GM12878 (cell line): ENCODE measurements around the gene GK2. TPM values are rescaled to one million over a fixed set of nuclear protein-coding genes. Genes with fewer than 3 reads are reported as not detected.

Experiments used
- ATAC-seq: fragments of 200-7000 bp; cut with Tn5 transposase; 3 replicates; pipeline ENCODE4 v1.9.1; 2020; ENCODE audit warnings: mild to moderate bottlenecking, moderate library complexity
- BruUV-seq: library from RNA; stranded (reverse); fragments of 400-500 nt; replicated peaks from 2 replicates; lab custom pipeline; 2021; lab: Mats Ljungman, UMichigan
- CTCF ChIA-PET: fragments of 300-600 bp; sonication (Branson Sonifier 250); formaldehyde crosslinking; extraction: SDS; loops from one replicate; lab custom pipeline; 2021; ENCODE audit warnings: inconsistent platforms; lab: Yijun Ruan, JAX
- POLR2A ChIA-PET: fragments of 350-600 bp; formaldehyde crosslinking; extraction: SDS; loops from one replicate; lab custom pipeline; 2021; ENCODE audit warnings: inconsistent platforms; lab: Charles Lee
- RAD21 ChIA-PET: fragments of 300-600 bp; sonication (Branson Sonifier 250); formaldehyde crosslinking; loops from one replicate; lab custom pipeline; 2023; ENCODE audit warnings: antibody characterized with exemption; ENCODE audit not compliant: unreplicated experiment; lab: Charles Lee
- SMC1A ChIA-PET: fragments of 300-600 bp; sonication (Branson Sonifier 250); formaldehyde crosslinking; loops from one replicate; lab custom pipeline; 2023; ENCODE audit not compliant: unreplicated experiment, uncharacterized antibody; lab: Charles Lee
- DNase-seq: peaks from one replicate; pipeline ENCODE4 v3.0.0-alpha.2; 2011; ENCODE audit warnings: low read depth, low spot score
- FAIRE-seq: peaks from 3 replicates; lab custom pipeline; 2011; peaks lifted over from hg19 to GRCh38; lab: Jason Lieb, UNC
- H2AFZ ChIP-seq: 2 replicates; pipeline ENCODE4 v1.6.0; 2011; ENCODE audit warnings: low read depth, low read length, control low read depth; ENCODE audit not compliant: control insufficient read depth
- H3K27ac ChIP-seq: 2 replicates; pipeline ENCODE4 v1.5.1; 2011; ENCODE audit warnings: control low read depth; ENCODE audit not compliant: control insufficient read depth, insufficient read depth
- H3K27me3 ChIP-seq, 2 experiments: replicated peaks in 1 of 2; 2 replicates each; pipeline versions ENCODE4 v1.6.0 to v1.6.1; 2011; ENCODE audit warnings: low read length in 1 of 2; ENCODE audit not compliant: control insufficient read depth in 2 of 2, insufficient read depth in 2 of 2
- H3K36me3 ChIP-seq, 2 experiments: 2 replicates each; pipeline ENCODE4 v1.5.1; 2011; ENCODE audit warnings: low read length in 1 of 2; ENCODE audit not compliant: control insufficient read depth in 2 of 2, insufficient read depth in 2 of 2
- H3K4me1 ChIP-seq: 2 replicates; pipeline ENCODE4 v1.6.1; 2011; ENCODE audit warnings: mild to moderate bottlenecking, low read length, moderate library complexity, mixed read lengths; ENCODE audit not compliant: control insufficient read depth, insufficient read depth
- H3K4me2 ChIP-seq: 2 replicates; pipeline ENCODE4 v1.6.0; 2011; ENCODE audit warnings: control low read depth; ENCODE audit not compliant: control insufficient read depth, insufficient read depth
- H3K4me3 ChIP-seq: fragments of 200-600 bp; sonication (generic); 2 replicates; pipeline ENCODE4 v1.5.1; 2016
- H3K79me2 ChIP-seq: 2 replicates; pipeline ENCODE4 v1.6.0; 2011; ENCODE audit warnings: low read length; ENCODE audit not compliant: control insufficient read depth, insufficient read depth
- H3K9ac ChIP-seq: 2 replicates; pipeline ENCODE4 v1.8.0; 2011; ENCODE audit warnings: low read length, control low read depth, mixed read lengths; ENCODE audit not compliant: control insufficient read depth, insufficient read depth
- H3K9me3 ChIP-seq: replicated peaks from 3 replicates; pipeline ENCODE4 v1.5.1; 2011; ENCODE audit warnings: mild to moderate bottlenecking, low read length; ENCODE audit not compliant: control insufficient read depth, insufficient read depth
- H4K20me1 ChIP-seq: 2 replicates; pipeline ENCODE4 v1.6.0; 2011; ENCODE audit not compliant: control insufficient read depth, insufficient read depth
- CUX1 ChIP-seq: IDR thresholded peaks from 2 replicates; pipeline ENCODE4 v1.6.1; 2012; ENCODE audit warnings: improper control_type of control experiment, low read depth, low read length; ENCODE audit not compliant: insufficient replicate concordance
- MYB ChIP-seq: fragments of 150-350 bp; IDR thresholded peaks from 2 replicates; pipeline ENCODE4 v1.6.1; 2014; ENCODE audit warnings: mild to moderate bottlenecking, low read depth, low read length, borderline replicate concordance
- NR2F1 ChIP-seq: fragments of 450-650 bp; conservative IDR thresholded peaks from 2 replicates; pipeline ENCODE4 v1.6.1; 2017; ENCODE audit warnings: mild to moderate bottlenecking
- RAD51 ChIP-seq: fragments of 450-650 bp; IDR thresholded peaks from 2 replicates; pipeline ENCODE4 v1.6.1; 2016; ENCODE audit warnings: moderate library complexity, mild to moderate bottlenecking, inconsistent platforms
- YBX1 ChIP-seq: fragments of 450-650 bp; IDR thresholded peaks from 2 replicates; pipeline ENCODE4 v1.6.1; 2016; ENCODE audit warnings: antibody characterized with exemption
- ZBTB40 ChIP-seq: fragments of 450-650 bp; IDR thresholded peaks from 2 replicates; pipeline ENCODE4 v1.6.1; 2016; ENCODE audit warnings: mild to moderate bottlenecking, moderate library complexity, borderline replicate concordance
- ZNF384 ChIP-seq: IDR thresholded peaks from 2 replicates; pipeline ENCODE4 v1.6.1; 2012; ENCODE audit warnings: low read depth, mild to moderate bottlenecking, low read length, improper control_type of control experiment, borderline replicate concordance
- WGBS: methylation state at CpG from one replicate; pipeline ENCODE4 v1.1.6; 2016; ENCODE audit warnings: low lambda C conversion rate; ENCODE audit not compliant: insufficient replicate concordance, insufficient coverage; ENCODE audit errors: missing lambda C conversion rate; 5-methylcytosine and 5-hydroxymethylcytosine counted together
- in situ Hi-C: fragments of 300-500 bp; cut with MboI; formaldehyde crosslinking; loops from 9 replicates; pipeline ENCODE4 v1.14.3; 2018; ENCODE audit warnings: mixed read lengths
- intact Hi-C: fragments of 100-400 bp; cut with micrococcal nuclease; formaldehyde crosslinking; loops from one replicate; pipeline ENCODE4 v1.14.2; 2022; ENCODE audit not compliant: unreplicated experiment
- polyA plus RNA-seq, 11 experiments: library from polyadenylated mRNA; depleted of rRNA in 4 of 11; unstranded in 6 of 11; stranded (reverse) in 5 of 11; fragments of >200 nt; fragmentation: Nextera tagmentation in 4 of 11; fragmentation: Illumina TruSeq in 1 of 11; extraction: Ambion mirVana in 4 of 11; extraction: Trizol in 1 of 11; gene quantifications; 1 replicate in 1 of 11; 2 replicates in 10 of 11; pipeline versions ENCODE4 v1.2.1 to v1.2.3, GENCODE V29; 2011 to 2016; ENCODE audit warnings: inconsistent platforms in 2 of 11, missing spikeins in 2 of 11, low read depth in 1 of 11
- total RNA-seq, 4 experiments: library from RNA; depleted of rRNA in 3 of 4; stranded (reverse); fragments of >200 nt in 3 of 4; fragmentation: Illumina TruSeq in 1 of 4; extraction: Trizol in 1 of 4; gene quantifications; 2 replicates each; pipeline versions ENCODE4 v1.2.1 to v1.2.3, GENCODE V29; 2013 to 2021

Gene GK2
- total and polyA plus RNA-seq, 10 of the 15 experiments (the other 5 are each of a cell fraction or from before 2014, with no cell fraction given) = not detected

GRCh38 chr4:79367096-79367495 lies 40.9 kb downstream of the GK2 start:
- no peak overlapping the region for H3K4me3 ChIP-seq
- no peaks in the 10 kb centered on the region for H3K4me1 ChIP-seq
- H3K27ac ChIP-seq = no peak overlapping the region
- ChIA-PET SMC1A (interaction anchor here (1.5 kb wide), 1 partner anchor 25 kb away, joined by 3 read pairs; no protein-coding TSS in a partner anchor), POLR2A (no interaction called here), RAD21 (no interaction called here), CTCF (interaction anchor here (0.7 to 1.0 kb wide), 2 partner anchors 9 to 11 kb away, joined by 3 read pairs; no protein-coding TSS in a partner anchor)
- no peak overlapping the region for H3K4me2 ChIP-seq
- FAIRE-seq (no peak), ATAC-seq (no peak), DNase-seq (no peak)
- TF ChIP-seq NR2F1 (no peak), RAD51 (no peak), YBX1 (no peak), ZNF384 (no peak)
- H3K79me2 ChIP-seq = no peaks in the 10 kb centered on the region
- no peaks in the 10 kb centered on the region for H4K20me1 ChIP-seq
- H2AFZ ChIP-seq = no peak overlapping the region
- H3K27me3 ChIP-seq = no peaks in the 10 kb centered on the region
- H3K9me3 ChIP-seq = no peaks in the 10 kb centered on the region
- no peaks in the 10 kb centered on the region for H3K36me3 ChIP-seq
- BruUV-seq = no TSS peak
- intact Hi-C loops = no loop called here
- WGBS = 57% methylated on average over 2 of the region's 2 CpGs
- no peak overlapping the region for H3K9ac ChIP-seq
- in situ Hi-C loops = no loop called here

GRCh38 chr4:79366422-79366821 lies 41.6 kb downstream of the GK2 start:
- Histone ChIP-seq H2AFZ (no peak overlapping the region), H3K27ac (no peak overlapping the region), H3K36me3 (no peaks in the 10 kb centered on the region), H3K9me3 (no peaks in the 10 kb centered on the region), H3K4me2 (no peak overlapping the region), H3K4me1 (no peaks in the 10 kb centered on the region), H3K27me3 (no peaks in the 10 kb centered on the region), H3K79me2 (no peaks in the 10 kb centered on the region), H3K4me3 (no peak overlapping the region), H4K20me1 (no peaks in the 10 kb centered on the region), H3K9ac (no peak overlapping the region)
- no peak for DNase-seq
- ChIA-PET RAD21 (no interaction called here), POLR2A (no interaction called here), CTCF (no interaction called here), SMC1A (interaction anchor here (0.6 to 1.1 kb wide), 2 partner anchors 31 to 37 kb away, joined by 3 to 4 read pairs; no protein-coding TSS in a partner anchor)
- FAIRE-seq = no peak
- in situ Hi-C loops (no loop called here), intact Hi-C loops (no loop called here)
- BruUV-seq = no TSS peak
- peak; percentile 21; the same call in 1 of the 3 replicates for ATAC-seq
- TF ChIP-seq MYB = no peak
- TF ChIP-seq ZBTB40 = no peak
- TF ChIP-seq CUX1 = no peak
